IMR-90 (cell line): ENCODE data around the gene RFX4. TPM values are rescaled to one million over a fixed set of nuclear protein-coding genes. Genes with fewer than 3 reads are reported as not detected.

Source experiments
- ATAC-seq: fragments of 200-7000 bp; cut with Tn5 transposase; 2 replicates; pipeline ENCODE4 v1.9.1; 2020; ENCODE audit warnings: low read depth, mild to moderate bottlenecking, moderate library complexity
- BruUV-seq: library from RNA; stranded (reverse); fragments of 400-500 nt; replicated peaks from 2 replicates; lab custom pipeline; 2021; lab: Mats Ljungman, UMichigan
- CTCF ChIA-PET: fragments of 300-600 bp; formaldehyde crosslinking; extraction: SDS; loops from one replicate; lab custom pipeline; 2021; ENCODE audit warnings: antibody characterized with exemption; lab: Yijun Ruan, JAX
- POLR2A ChIA-PET: fragments of 300-600 bp; sonication (Branson Sonifier 250); formaldehyde crosslinking; loops from one replicate; lab custom pipeline; 2022; ENCODE audit warnings: antibody characterized with exemption; ENCODE audit not compliant: unreplicated experiment; lab: Charles Lee
- DNase-seq: peaks from one replicate; pipeline ENCODE4 v3.0.0; 2013
- H2AFZ ChIP-seq: replicated peaks from 2 replicates; pipeline ENCODE3; 2013; ENCODE audit warnings: low read length, mild to moderate bottlenecking; ENCODE audit not compliant: poor library complexity
- H2AK5ac ChIP-seq: 2 replicates; pipeline ENCODE4 v1.6.1; 2013; ENCODE audit warnings: low read depth, low read length, inconsistent platforms
- H2AK9ac ChIP-seq: replicated peaks from 2 replicates; pipeline ENCODE3; 2013; ENCODE audit warnings: mild to moderate bottlenecking, low read depth, low read length, moderate library complexity; ENCODE audit not compliant: poor library complexity
- H2BK120ac ChIP-seq: 2 replicates; pipeline ENCODE4 v1.6.1; 2013; ENCODE audit warnings: low read depth, low read length, inconsistent platforms
- H2BK15ac ChIP-seq: 3 replicates; pipeline ENCODE4 v1.6.1; 2013; ENCODE audit warnings: low read depth, low read length, inconsistent platforms
- H2BK20ac ChIP-seq: 2 replicates; pipeline ENCODE4 v1.6.1; 2013; ENCODE audit warnings: low read depth, mild to moderate bottlenecking, inconsistent platforms, low read length, moderate library complexity
- H2BK5ac ChIP-seq: 2 replicates; pipeline ENCODE4 v1.6.1; 2013; ENCODE audit warnings: mild to moderate bottlenecking, low read depth, low read length, inconsistent platforms; ENCODE audit not compliant: poor library complexity, severe bottlenecking
- H3K14ac ChIP-seq: replicated peaks from 2 replicates; pipeline ENCODE4 v1.6.1; 2013; ENCODE audit warnings: low read depth, low read length, inconsistent platforms
- H3K18ac ChIP-seq: 2 replicates; pipeline ENCODE4 v1.6.1; 2013; ENCODE audit warnings: low read depth, low read length, control low read depth
- H3K23ac ChIP-seq: 2 replicates; pipeline ENCODE4 v1.6.1; 2013; ENCODE audit warnings: low read depth, low read length, inconsistent platforms
- H3K27ac ChIP-seq: 2 replicates; pipeline ENCODE4 v1.5.1; 2013; ENCODE audit warnings: mild to moderate bottlenecking, control low read depth, low read length; ENCODE audit not compliant: insufficient read depth
- H3K27me3 ChIP-seq: 2 replicates; pipeline ENCODE4 v1.6.1; 2013; ENCODE audit warnings: low read length; ENCODE audit not compliant: control insufficient read depth, insufficient read depth
- H3K36me3 ChIP-seq: 2 replicates; pipeline ENCODE4 v1.6.1; 2013; ENCODE audit warnings: low read length, mixed read lengths; ENCODE audit not compliant: control insufficient read depth, insufficient read depth
- H3K4ac ChIP-seq: 2 replicates; pipeline ENCODE4 v1.6.1; 2013; ENCODE audit warnings: low read depth, low read length, inconsistent platforms
- H3K4me1 ChIP-seq: 2 replicates; pipeline ENCODE4 v1.6.1; 2013; ENCODE audit warnings: low read length, mixed read lengths; ENCODE audit not compliant: control insufficient read depth, insufficient read depth
- H3K4me2 ChIP-seq: 2 replicates; pipeline ENCODE4 v1.6.1; 2013; ENCODE audit warnings: low read depth, mild to moderate bottlenecking, control low read depth, low read length, moderate library complexity
- H3K4me3 ChIP-seq: 2 replicates; pipeline ENCODE4 v1.5.1; 2013; ENCODE audit warnings: low read depth, mild to moderate bottlenecking, control low read depth, low read length, moderate library complexity; ENCODE audit not compliant: insufficient read depth
- H3K56ac ChIP-seq: 2 replicates; pipeline ENCODE4 v1.6.1; 2013; ENCODE audit warnings: low read length, inconsistent platforms; ENCODE audit not compliant: insufficient read depth; ENCODE audit errors: extremely low read depth
- H3K79me1 ChIP-seq, 2 experiments: 2 replicates each; pipeline ENCODE4 v1.6.1; 2013; ENCODE audit warnings: low read length in 2 of 2, inconsistent platforms in 1 of 2, low read depth in 1 of 2
- H3K9ac ChIP-seq: 2 replicates; pipeline ENCODE4 v1.6.1; 2013; ENCODE audit warnings: low read depth, low read length, control low read depth
- H3K9me1 ChIP-seq: 2 replicates; pipeline ENCODE4 v1.6.1; 2013; ENCODE audit warnings: low read length, inconsistent platforms; ENCODE audit not compliant: insufficient read depth
- H3K9me3 ChIP-seq: 2 replicates; pipeline ENCODE4 v1.6.1; 2013; ENCODE audit warnings: low read length; ENCODE audit not compliant: control insufficient read depth, insufficient read depth
- H4K20me1 ChIP-seq: 2 replicates; pipeline ENCODE4 v1.6.1; 2013; ENCODE audit warnings: low read length, inconsistent platforms; ENCODE audit not compliant: insufficient read depth
- H4K5ac ChIP-seq: 2 replicates; pipeline ENCODE4 v1.6.1; 2013; ENCODE audit warnings: mild to moderate bottlenecking, low read depth, low read length, control low read depth
- H4K8ac ChIP-seq, 2 experiments: 2 replicates each; pipeline ENCODE4 v1.6.1; 2013; ENCODE audit warnings: low read depth in 2 of 2, low read length in 2 of 2, control low read depth in 1 of 2, inconsistent platforms in 1 of 2
- H4K91ac ChIP-seq: 2 replicates; pipeline ENCODE4 v1.6.1; 2013; ENCODE audit warnings: low read depth, low read length, inconsistent platforms; ENCODE audit not compliant: insufficient read depth
- CHD1 ChIP-seq: IDR thresholded peaks from 2 replicates; pipeline ENCODE4 v1.6.1; 2012; ENCODE audit warnings: low read depth, low read length, improper control_type of control experiment
- FOS ChIP-seq: fragments of 150-350 bp; IDR thresholded peaks from 2 replicates; pipeline ENCODE4 v1.6.1; 2016; ENCODE audit warnings: low read depth, low read length
- WGBS, 2 experiments: methylation state at CpG; one replicate each; pipeline versions ENCODE4 v1.1.5 to v1.1.7; 2013; ENCODE audit warnings: missing lambda C conversion rate in 2 of 2; ENCODE audit not compliant: insufficient read length in 1 of 2; ENCODE audit errors: extremely low coverage in 2 of 2; 5-methylcytosine and 5-hydroxymethylcytosine counted together
- dilution Hi-C: fragments of 300-500 bp; cut with HindIII; formaldehyde crosslinking; loops from one replicate; pipeline ENCODE4 v1.14.3; 2018; ENCODE audit warnings: low sequenced_read_pairs; ENCODE audit not compliant: unreplicated experiment
- in situ Hi-C: fragments of 300-500 bp; cut with MboI; formaldehyde crosslinking; loops from 3 replicates; pipeline ENCODE4 v1.14.3; 2019; ENCODE audit warnings: low sequenced_read_pairs, inconsistent platforms, mixed read lengths
- intact Hi-C: fragments of 100-400 bp; cut with micrococcal nuclease; formaldehyde crosslinking; loops from 2 replicates; pipeline ENCODE4 v1.10.0; 2022
- polyA plus RNA-seq, 3 experiments: library from polyadenylated mRNA; depleted of rRNA; stranded (reverse); fragments of >200 nt; gene quantifications; 2 replicates each; pipeline ENCODE4 v1.2.3, GENCODE V29; 2012; ENCODE audit warnings: low replicate concordance in 1 of 3
- total RNA-seq: library from RNA; depleted of rRNA; stranded (reverse); fragments of >200 nt; gene quantifications from 2 replicates; pipeline ENCODE4 v1.2.3, GENCODE V29; 2012
- TF ChIP-seq, protein P1 (sequence below): conservative IDR thresholded peaks from 2 replicates; pipeline ENCODE4 v1.5.1; 2012; ENCODE audit warnings: mild to moderate bottlenecking, low read depth, low read length, improper control_type of control experiment

RFX4 gene
- total and polyA plus RNA-seq, 2 of the 4 experiments (the other 2 are of a cell fraction): not detected

GRCh38 chr12:106601031-106601430 is 18.2 kb downstream of the RFX4 start:
- no peaks in the 10 kb centered on the region for H4K20me1 ChIP-seq
- ChIA-PET CTCF (interaction anchor here (0.6 kb wide), 1 partner anchor 92 kb away, joined by 4 read pairs; no protein-coding TSS in a partner anchor), POLR2A (no interaction called here)
- no peak overlapping the region for H3K14ac ChIP-seq
- H3K4ac ChIP-seq: no peak overlapping the region
- 30% methylated on average over 4 of the region's 10 CpGs; no CpG with 5 or more reads in 1 of the 2 experiments for WGBS, 2 experiments
- dilution Hi-C loops (no loop called here), in situ Hi-C loops (no loop called here), intact Hi-C loops (no loop called here)
- H3K79me1 ChIP-seq: no peaks in the 10 kb centered on the region
- no peak overlapping the region for H3K9ac ChIP-seq
- no peak overlapping the region for H4K8ac ChIP-seq
- no peaks in the 10 kb centered on the region for H3K4me1 ChIP-seq
- H3K56ac ChIP-seq: no peak overlapping the region
- H3K36me3 ChIP-seq: no peaks in the 10 kb centered on the region
- H2BK15ac ChIP-seq: no peak overlapping the region
- no peaks in the 10 kb centered on the region for H3K9me1 ChIP-seq
- TF ChIP-seq CHD1: no peak
- TF ChIP-seq FOS: no peak
- TF ChIP-seq, protein P1, sequence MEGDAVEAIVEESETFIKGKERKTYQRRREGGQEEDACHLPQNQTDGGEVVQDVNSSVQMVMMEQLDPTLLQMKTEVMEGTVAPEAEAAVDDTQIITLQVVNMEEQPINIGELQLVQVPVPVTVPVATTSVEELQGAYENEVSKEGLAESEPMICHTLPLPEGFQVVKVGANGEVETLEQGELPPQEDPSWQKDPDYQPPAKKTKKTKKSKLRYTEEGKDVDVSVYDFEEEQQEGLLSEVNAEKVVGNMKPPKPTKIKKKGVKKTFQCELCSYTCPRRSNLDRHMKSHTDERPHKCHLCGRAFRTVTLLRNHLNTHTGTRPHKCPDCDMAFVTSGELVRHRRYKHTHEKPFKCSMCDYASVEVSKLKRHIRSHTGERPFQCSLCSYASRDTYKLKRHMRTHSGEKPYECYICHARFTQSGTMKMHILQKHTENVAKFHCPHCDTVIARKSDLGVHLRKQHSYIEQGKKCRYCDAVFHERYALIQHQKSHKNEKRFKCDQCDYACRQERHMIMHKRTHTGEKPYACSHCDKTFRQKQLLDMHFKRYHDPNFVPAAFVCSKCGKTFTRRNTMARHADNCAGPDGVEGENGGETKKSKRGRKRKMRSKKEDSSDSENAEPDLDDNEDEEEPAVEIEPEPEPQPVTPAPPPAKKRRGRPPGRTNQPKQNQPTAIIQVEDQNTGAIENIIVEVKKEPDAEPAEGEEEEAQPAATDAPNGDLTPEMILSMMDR: no peak
- no peak for DNase-seq
- H3K4me2 ChIP-seq: no peak overlapping the region
- H2AK5ac ChIP-seq: no peak overlapping the region
- H2AK9ac ChIP-seq: no peak overlapping the region
- ATAC-seq: no peak
- no peak overlapping the region for H2BK120ac ChIP-seq
- H3K27ac ChIP-seq: no peak overlapping the region
- no peak overlapping the region for H3K18ac ChIP-seq
- no peak overlapping the region for H2BK20ac ChIP-seq
- BruUV-seq: no TSS peak
- no peak overlapping the region for H4K91ac ChIP-seq
- H3K4me3 ChIP-seq: no peak overlapping the region
- H3K27me3 ChIP-seq: peaks cover 17% of the 10 kb centered on the region
- no peak overlapping the region for H4K5ac ChIP-seq
- H3K23ac ChIP-seq: no peak overlapping the region
- H2AFZ ChIP-seq: no peak overlapping the region
- no peaks in the 10 kb centered on the region for H3K9me3 ChIP-seq
- H2BK5ac ChIP-seq: no peak overlapping the region
